ENCODE results near the gene PSME2. TPM values are rescaled to one million over a fixed set of nuclear protein-coding genes. Genes with fewer than 3 reads are reported as not detected.

The PSME2 gene
- total RNA-seq, 1 donor from 2014 or later = 163 TPM

GRCh38 chr14:24156840-24157239 lies 10.4 kb upstream of the PSME2 start:
- DNase-seq (ENCODE audit: low read depth in 2 of 2) = no peak

GRCh38 chr14:24155100-24155499 lies 8.7 kb upstream of the PSME2 start:
- no peak for DNase-seq (ENCODE audit: low read depth in 2 of 2)

GRCh38 chr14:24151404-24152080 lies 5.1 kb upstream of the PSME2 start:
- DNase-seq (ENCODE audit: low read depth in 2 of 2) = no peak

GRCh38 chr14:24150993-24151392 lies 4.6 kb upstream of the PSME2 start:
- DNase-seq (ENCODE audit: low read depth in 2 of 2) = no peak

GRCh38 chr14:24150567-24150966 lies 4.2 kb upstream of the PSME2 start:
- no peak for DNase-seq (ENCODE audit: low read depth in 2 of 2)

- no peak for DNase-seq (ENCODE audit: low read depth in 2 of 2)
Measured at GRCh38 chr14:24150061-24150460, 3.7 kb upstream of the PSME2 start.

GRCh38 chr14:24149302-24149969 lies 3.0 kb upstream of the PSME2 start:
- no peak for DNase-seq (ENCODE audit: low read depth in 2 of 2)

GRCh38 chr14:24147761-24148428 lies 1.5 kb upstream of the PSME2 start:
- no peak for DNase-seq (ENCODE audit: low read depth in 2 of 2)

GRCh38 chr14:24146978-24147760 lies 759 bp upstream of the PSME2 start, which contains the start of gene RNF31:
RNF31 (plus strand) TSS chr14:24147498; CDS start chr14:24147699, 201 bp downstream.
- peak; percentile 92 to 99 for DNase-seq (ENCODE audit: low read depth in 2 of 2)

- DNase-seq (ENCODE audit: low read depth in 2 of 2) = no peak
Measured at GRCh38 chr14:24145690-24146452, 539 bp downstream of the PSME2 start.

GRCh38 chr14:24145219-24145618 lies 1.2 kb downstream of the PSME2 start:
- no peak for DNase-seq (ENCODE audit: low read depth in 2 of 2)

- DNase-seq (ENCODE audit: low read depth in 2 of 2) = no peak
Measured at GRCh38 chr14:24144451-24144850, 2.0 kb downstream of the PSME2 start.

- DNase-seq (ENCODE audit: low read depth in 2 of 2) = no peak
Measured at GRCh38 chr14:24143511-24143910, 2.9 kb downstream of the PSME2 start.

- DNase-seq (ENCODE audit: low read depth in 2 of 2) = peak; percentile 96 to 100
Measured at GRCh38 chr14:24141097-24141880, 5.1 kb downstream of the PSME2 start, which contains the start of gene EMC9. EMC9 (minus strand) TSS chr14:24141591; CDS start chr14:24141304, 287 bp downstream.

- no peak for DNase-seq (ENCODE audit: low read depth in 2 of 2)
Measured at GRCh38 chr14:24139272-24139934, 7.0 kb downstream of the PSME2 start.

- DNase-seq (ENCODE audit: low read depth in 2 of 2) = no peak
Measured at GRCh38 chr14:24138396-24139271, 7.8 kb downstream of the PSME2 start.

- no peak for DNase-seq (ENCODE audit: low read depth in 2 of 2)
Measured at GRCh38 chr14:24137529-24138395, 8.6 kb downstream of the PSME2 start.

Measured in dermis microvascular lymphatic vessel endothelial cell (primary cell).